Ovary (tissue), 9 donors: Measurements from ENCODE around the gene CABP2. TPM values are rescaled to one million over a fixed set of nuclear protein-coding genes. Genes with fewer than 3 reads are reported as not detected.

ENCODE experiments used
- DNase-seq, 5 donors: peaks; one replicate each; pipeline ENCODE4 v3.0.0-alpha.2; 2019 to 2020
- H3K27ac ChIP-seq, 2 donors: fragments of 200-600 bp; one replicate each; pipeline versions ENCODE4 v1.5.1 to v1.8.0; 2019 to 2022
- H3K27me3 ChIP-seq: fragments of 200-600 bp; one replicate; pipeline ENCODE4 v1.8.0; 2022
- H3K36me3 ChIP-seq: fragments of 200-600 bp; sonication (generic); one replicate; pipeline ENCODE4 v1.5.1; 2019
- H3K4me1 ChIP-seq: one replicate; pipeline ENCODE4 v1.8.1; 2013; ENCODE audit warnings: mild to moderate bottlenecking, moderate library complexity; ENCODE audit not compliant: insufficient read depth
- H3K4me3 ChIP-seq: fragments of 200-600 bp; sonication (generic); one replicate; pipeline ENCODE4 v1.5.1; 2017
- H3K9me3 ChIP-seq, 2 donors: fragments of 200-600 bp in 1 of 2; sonication (generic) in 1 of 2; one replicate each; pipeline versions ENCODE4 v1.5.1 to v1.8.1; 2013 to 2019; ENCODE audit warnings: mild to moderate bottlenecking in 1 of 2, moderate library complexity in 1 of 2
- CTCF ChIP-seq, 3 donors: fragments of 450-650 bp in 2 of 3; fragments of 200-600 bp in 1 of 3; IDR thresholded peaks; one replicate each; pipeline versions ENCODE4 v1.5.1 to v1.8.0; 2016 to 2022; ENCODE audit warnings: antibody characterized with exemption in 3 of 3, mild to moderate bottlenecking in 1 of 3
- EP300 ChIP-seq: sonication (generic); formaldehyde crosslinking; IDR thresholded peaks from one replicate; pipeline ENCODE4 v1.6.1; 2017; ENCODE audit warnings: antibody characterized with exemption
- POLR2A ChIP-seq: fragments of 450-650 bp; IDR thresholded peaks from one replicate; pipeline ENCODE4 v1.6.1; 2017; ENCODE audit warnings: antibody characterized with exemption, mild to moderate bottlenecking, moderate library complexity
- WGBS, 3 donors: extraction: QIAGEN DNeasy Blood & Tissue Kit in 1 of 3; methylation state at CpG; one replicate each; pipeline versions ENCODE4 v1.1.5 to v1.1.7; 2013 to 2017; 5-methylcytosine and 5-hydroxymethylcytosine counted together
- intact Hi-C, 4 donors: fragments of 100-400 bp; cut with DNase I; formaldehyde crosslinking; loops; one replicate each; pipeline versions ENCODE4 v1.11.0 to v1.15.1; 2022 to 2023
- polyA plus RNA-seq, 2 donors: library from polyadenylated mRNA; stranded (reverse); fragments of 200-250 nt in 1 of 2; fragments of 350-450 nt in 1 of 2; fragmentation: Illumina TruSeq in 1 of 2; extraction: RNeasy Lipid Tissue Mini Kit (QIAGEN cat#74804) in 1 of 2; gene quantifications; one replicate each; pipeline ENCODE4 v1.2.3, GENCODE V29; 2013 to 2014
- total RNA-seq, 7 donors: library from RNA; depleted of rRNA in 2 of 7; stranded (reverse); fragments of >200 nt in 2 of 7; fragmentation: NEBNext Ultra II Directional in 3 of 7; extraction: Animal tissue kit (Norgen Biotek cat#: 25700) in 3 of 7; gene quantifications; one replicate each; pipeline versions ENCODE4 v1.1.0 to v1.2.4, GENCODE V29; 2016 to 2023
- donor health status: DM: no; HTN: no; CAD: no; lungs with moderate emphysema.
- donor health status: DM: no; HTN: no; CAD: no.
- donor health status: Bipolar disorder and iron deficiency.
- donor health status: DM: yes; HTN: yes; CAD: no.
- donor health status: DM: no; HTN: no; CAD: no.
- donor health status: DM: yes; HTN: yes; CAD: no.

CABP2 gene
- total and polyA plus RNA-seq, 9 donors = not detected

- Histone ChIP-seq H3K4me3 (no peak overlapping the region), H3K9me3 (no peaks in the 10 kb centered on the region), H3K36me3 (no peaks in the 10 kb centered on the region), H3K27me3 (no peaks in the 10 kb centered on the region), H3K27ac (no peak overlapping the region), H3K4me1 (no peaks in the 10 kb centered on the region)
- 63 to 77% (median 68%) methylated on average over 31 to 46 of the region's 46 CpGs for WGBS, 3 donors
- peak in 1 of 5 donors; percentile 30 for DNase-seq
- TF ChIP-seq EP300 = no peak
- TF ChIP-seq POLR2A = no peak
- intact Hi-C loops = no loop called here
Observed at GRCh38 chr11:67492801-67493547, 30.3 kb downstream of the CABP2 start.

GRCh38 chr11:67492069-67492727 lies 31.0 kb downstream of the CABP2 start:
- no peaks in the 10 kb centered on the region for H3K27me3 ChIP-seq
- H3K4me1 ChIP-seq = no peaks in the 10 kb centered on the region
- 82 to 87% (median 84%) methylated on average over 19 of the region's 19 CpGs for WGBS, 3 donors
- no peaks in the 10 kb centered on the region for H3K36me3 ChIP-seq
- TF ChIP-seq POLR2A = no peak
- H3K27ac ChIP-seq = no peak overlapping the region
- no peak for DNase-seq
- intact Hi-C loops = no loop called here
- H3K9me3 ChIP-seq = no peaks in the 10 kb centered on the region
- no peak overlapping the region for H3K4me3 ChIP-seq

GRCh38 chr11:67491276-67492068 lies 31.8 kb downstream of the CABP2 start:
- Histone ChIP-seq H3K36me3 (no peaks in the 10 kb centered on the region), H3K4me1 (no peaks in the 10 kb centered on the region), H3K9me3 (no peaks in the 10 kb centered on the region), H3K4me3 (no peak overlapping the region), H3K27ac (no peak overlapping the region), H3K27me3 (no peaks in the 10 kb centered on the region)
- 77 to 83% (median 81%) methylated on average over 20 to 24 of the region's 24 CpGs for WGBS, 3 donors
- intact Hi-C loops = no loop called here
- no peak for DNase-seq
- TF ChIP-seq CTCF (IDR thresholded peaks at IDR 0.05) = no peak
- TF ChIP-seq POLR2A = no peak
- TF ChIP-seq EP300 = no peak

- intact Hi-C loops = no loop called here
- Histone ChIP-seq H3K27ac (no peak overlapping the region), H3K36me3 (no peaks in the 10 kb centered on the region), H3K4me1 (no peaks in the 10 kb centered on the region), H3K9me3 (no peaks in the 10 kb centered on the region), H3K27me3 (no peaks in the 10 kb centered on the region), H3K4me3 (no peak overlapping the region)
- TF ChIP-seq CTCF (IDR thresholded peaks at IDR 0.05) = no peak
- no peak for TF ChIP-seq EP300
- no peak for TF ChIP-seq POLR2A
- DNase-seq = no peak
- WGBS, 3 donors = 68 to 78% (median 68%) methylated on average over 15 of the region's 15 CpGs
Observed at GRCh38 chr11:67490727-67491065, 32.5 kb downstream of the CABP2 start.

- 82 to 86% (median 85%) methylated on average over 23 of the region's 23 CpGs for WGBS, 3 donors
- intact Hi-C loops = no loop called here
- H3K4me3 ChIP-seq = no peak overlapping the region
- H3K27ac ChIP-seq = no peak overlapping the region
- H3K27me3 ChIP-seq = no peaks in the 10 kb centered on the region
- H3K36me3 ChIP-seq = no peaks in the 10 kb centered on the region
- TF ChIP-seq CTCF (IDR thresholded peaks at IDR 0.05) (no peak), POLR2A (no peak), EP300 (no peak)
- no peaks in the 10 kb centered on the region for H3K4me1 ChIP-seq
- no peak for DNase-seq
- no peaks in the 10 kb centered on the region for H3K9me3 ChIP-seq
Observed at GRCh38 chr11:67489885-67490726, 33.1 kb downstream of the CABP2 start.
